Panc1 (cell line): ENCODE measurements around the gene TMPRSS3. TPM values are rescaled to one million over a fixed set of nuclear protein-coding genes. Genes with fewer than 3 reads are reported as not detected.

Experiments
- ATAC-seq: fragments of 200-7000 bp; cut with Tn5 transposase; 2 replicates; pipeline ENCODE4 v1.9.1; 2020; ENCODE audit warnings: mild to moderate bottlenecking, moderate library complexity
- BruUV-seq: library from RNA; stranded (reverse); fragments of 400-500 nt; replicated peaks from 2 replicates; lab custom pipeline; 2021; lab: Mats Ljungman, UMichigan
- CTCF ChIA-PET: fragments of 300-600 bp; sonication (Branson Sonifier 250); formaldehyde crosslinking; loops from one replicate; lab custom pipeline; 2022; ENCODE audit warnings: antibody characterized with exemption; lab: Charles Lee
- POLR2A ChIA-PET: fragments of 300-600 bp; sonication (Branson Sonifier 250); formaldehyde crosslinking; loops from one replicate; lab custom pipeline; 2022; ENCODE audit warnings: antibody characterized with exemption; lab: Charles Lee
- DNase-seq: peaks from one replicate; pipeline ENCODE4 v3.0.0-alpha.2; 2010; ENCODE audit warnings: low read depth, low spot score
- H3K27ac ChIP-seq: 2 replicates; pipeline ENCODE4 v1.5.1; 2011; ENCODE audit warnings: mild to moderate bottlenecking, low read length, inconsistent platforms
- H3K27me3 ChIP-seq: fragments of 200-500 bp; sonication (Bioruptor generic); 2 replicates; pipeline ENCODE4 v1.6.0; 2014; ENCODE audit warnings: low read length, inconsistent platforms; ENCODE audit not compliant: control insufficient read depth, insufficient read depth
- H3K36me3 ChIP-seq: fragments of 200-500 bp; sonication (Bioruptor generic); 2 replicates; pipeline ENCODE4 v1.5.1; 2014; ENCODE audit warnings: inconsistent platforms, mild to moderate bottlenecking, low read length, moderate library complexity; ENCODE audit not compliant: control insufficient read depth, insufficient read depth
- H3K4me1 ChIP-seq: 2 replicates; pipeline ENCODE4 v1.5.1; 2011; ENCODE audit warnings: inconsistent platforms, mild to moderate bottlenecking, low read length, moderate library complexity; ENCODE audit not compliant: control insufficient read depth, insufficient read depth
- H3K4me3 ChIP-seq, 2 experiments: 2 replicates each; pipeline ENCODE4 v1.5.1; 2011 to 2012; ENCODE audit warnings: low read depth in 2 of 2, low read length in 2 of 2, mild to moderate bottlenecking in 2 of 2, inconsistent platforms in 1 of 2, moderate library complexity in 1 of 2
- H3K9me3 ChIP-seq: fragments of 200-500 bp; sonication (Bioruptor generic); 2 replicates; pipeline ENCODE4 v1.5.1; 2014; ENCODE audit warnings: low read depth, mild to moderate bottlenecking, inconsistent platforms, low read length, moderate library complexity; ENCODE audit not compliant: control insufficient read depth, insufficient read depth
- POLR2AphosphoS5 ChIP-seq: IDR thresholded peaks from 2 replicates; pipeline ENCODE4 v1.6.1; 2012; ENCODE audit warnings: mild to moderate bottlenecking, low read depth, low read length, moderate library complexity
- SIN3A ChIP-seq: IDR thresholded peaks from 2 replicates; pipeline ENCODE4 v1.6.1; 2012; ENCODE audit warnings: low read depth, mild to moderate bottlenecking, low read length, moderate library complexity, borderline replicate concordance; ENCODE audit not compliant: insufficient read depth
- TCF7L2 ChIP-seq: IDR thresholded peaks from 2 replicates; pipeline ENCODE4 v1.6.1; 2011; ENCODE audit warnings: mild to moderate bottlenecking, low read depth, low read length, inconsistent platforms
- in situ Hi-C: cut with HindIII; loops from 2 replicates; pipeline ENCODE4 v1.10.0; 2016; ENCODE audit warnings: low sequenced_read_pairs, low pct_unique_long_range_greater_than_20kb
- intact Hi-C: fragments of 100-400 bp; cut with micrococcal nuclease; formaldehyde crosslinking; loops from one replicate; pipeline ENCODE4 v1.10.0; 2022; ENCODE audit not compliant: unreplicated experiment
- total RNA-seq: library from RNA; stranded (reverse); gene quantifications from one replicate; pipeline ENCODE4 v1.2.1, GENCODE V29; 2021; ENCODE audit not compliant: unreplicated experiment
- TF ChIP-seq, protein P1 (sequence below), 2 experiments: IDR thresholded peaks; 2 replicates each; pipeline ENCODE4 v1.6.1; 2011 to 2012; ENCODE audit warnings: low read depth in 2 of 2, control low read depth in 1 of 2, low read length in 1 of 2, mild to moderate bottlenecking in 1 of 2, moderate library complexity in 1 of 2; ENCODE audit not compliant: insufficient read depth in 1 of 2
- TF ChIP-seq, protein P2 (sequence below): fragments of 450-650 bp; IDR thresholded peaks from 2 replicates; pipeline ENCODE4 v1.5.1; 2017; ENCODE audit warnings: mild to moderate bottlenecking

Gene TMPRSS3
- total RNA-seq, 1 experiment from 2014 or later, result not detected

DNA sequence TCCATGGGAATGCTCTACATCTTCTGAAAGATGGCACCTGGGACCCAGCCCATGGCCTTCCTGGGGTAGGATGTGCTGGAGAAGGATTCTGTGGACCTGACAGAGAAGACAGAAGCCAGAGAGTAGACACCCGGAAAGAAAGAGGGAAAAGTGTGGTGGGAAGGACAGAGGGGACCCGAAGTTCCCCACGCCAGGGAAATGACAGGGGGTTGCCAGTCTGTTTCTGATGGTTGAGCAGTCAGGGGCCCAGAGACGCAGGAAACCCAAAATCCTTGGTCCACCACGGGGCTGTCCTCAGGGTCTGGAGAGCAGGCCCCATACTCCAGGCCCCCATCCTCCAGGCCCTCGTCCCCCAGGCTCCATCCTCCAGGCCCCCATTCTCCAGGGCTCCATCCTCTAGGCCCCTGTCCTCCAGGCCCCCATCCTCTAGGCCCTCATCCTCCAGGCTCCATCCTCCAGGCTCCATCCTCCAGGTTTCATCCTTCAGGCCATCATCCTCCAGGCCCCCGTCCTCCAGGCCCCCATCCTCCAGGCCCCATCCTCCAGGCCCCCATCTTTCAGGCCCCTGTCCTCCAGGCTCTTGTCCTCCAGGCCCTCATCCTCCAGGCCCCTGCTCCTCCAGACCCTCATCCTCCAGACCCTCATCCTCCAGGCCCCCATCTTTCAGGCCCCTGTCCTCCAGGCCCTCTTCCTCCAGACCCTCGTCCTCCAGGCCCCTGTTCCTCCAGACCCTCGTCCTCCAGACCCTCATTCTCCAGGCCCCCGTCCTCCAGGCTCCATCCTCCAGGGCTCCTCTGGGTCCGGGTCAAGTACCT lies 44.0 kb downstream of the TMPRSS3 start:
- in situ Hi-C loops, result no loop called here
- intact Hi-C loops, result no loop called here
- Histone ChIP-seq H3K9me3 (no peaks in the 10 kb centered on the region), H3K4me1 (no peaks in the 10 kb centered on the region; the same call in 1 of the 2 replicates), H3K27ac (no peak overlapping the region), H3K36me3 (no peaks in the 10 kb centered on the region), H3K27me3 (no peaks in the 10 kb centered on the region), H3K4me3 (no peak overlapping the region)
- ATAC-seq, result no peak
- DNase-seq, result no peak
- ChIA-PET POLR2A (no interaction called here), CTCF (no interaction called here)
- BruUV-seq, result no TSS peak
- TF ChIP-seq, protein P1, sequence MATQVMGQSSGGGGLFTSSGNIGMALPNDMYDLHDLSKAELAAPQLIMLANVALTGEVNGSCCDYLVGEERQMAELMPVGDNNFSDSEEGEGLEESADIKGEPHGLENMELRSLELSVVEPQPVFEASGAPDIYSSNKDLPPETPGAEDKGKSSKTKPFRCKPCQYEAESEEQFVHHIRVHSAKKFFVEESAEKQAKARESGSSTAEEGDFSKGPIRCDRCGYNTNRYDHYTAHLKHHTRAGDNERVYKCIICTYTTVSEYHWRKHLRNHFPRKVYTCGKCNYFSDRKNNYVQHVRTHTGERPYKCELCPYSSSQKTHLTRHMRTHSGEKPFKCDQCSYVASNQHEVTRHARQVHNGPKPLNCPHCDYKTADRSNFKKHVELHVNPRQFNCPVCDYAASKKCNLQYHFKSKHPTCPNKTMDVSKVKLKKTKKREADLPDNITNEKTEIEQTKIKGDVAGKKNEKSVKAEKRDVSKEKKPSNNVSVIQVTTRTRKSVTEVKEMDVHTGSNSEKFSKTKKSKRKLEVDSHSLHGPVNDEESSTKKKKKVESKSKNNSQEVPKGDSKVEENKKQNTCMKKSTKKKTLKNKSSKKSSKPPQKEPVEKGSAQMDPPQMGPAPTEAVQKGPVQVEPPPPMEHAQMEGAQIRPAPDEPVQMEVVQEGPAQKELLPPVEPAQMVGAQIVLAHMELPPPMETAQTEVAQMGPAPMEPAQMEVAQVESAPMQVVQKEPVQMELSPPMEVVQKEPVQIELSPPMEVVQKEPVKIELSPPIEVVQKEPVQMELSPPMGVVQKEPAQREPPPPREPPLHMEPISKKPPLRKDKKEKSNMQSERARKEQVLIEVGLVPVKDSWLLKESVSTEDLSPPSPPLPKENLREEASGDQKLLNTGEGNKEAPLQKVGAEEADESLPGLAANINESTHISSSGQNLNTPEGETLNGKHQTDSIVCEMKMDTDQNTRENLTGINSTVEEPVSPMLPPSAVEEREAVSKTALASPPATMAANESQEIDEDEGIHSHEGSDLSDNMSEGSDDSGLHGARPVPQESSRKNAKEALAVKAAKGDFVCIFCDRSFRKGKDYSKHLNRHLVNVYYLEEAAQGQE (IDR thresholded peaks at IDR 0.05; ENCODE audit: insufficient read depth in 1 of 2, low read depth in 2 of 2, low read length in 1 of 2), result no peak
- TF ChIP-seq TCF7L2 (no peak), POLR2AphosphoS5 (no peak), SIN3A (no peak)
- TF ChIP-seq, protein P2, sequence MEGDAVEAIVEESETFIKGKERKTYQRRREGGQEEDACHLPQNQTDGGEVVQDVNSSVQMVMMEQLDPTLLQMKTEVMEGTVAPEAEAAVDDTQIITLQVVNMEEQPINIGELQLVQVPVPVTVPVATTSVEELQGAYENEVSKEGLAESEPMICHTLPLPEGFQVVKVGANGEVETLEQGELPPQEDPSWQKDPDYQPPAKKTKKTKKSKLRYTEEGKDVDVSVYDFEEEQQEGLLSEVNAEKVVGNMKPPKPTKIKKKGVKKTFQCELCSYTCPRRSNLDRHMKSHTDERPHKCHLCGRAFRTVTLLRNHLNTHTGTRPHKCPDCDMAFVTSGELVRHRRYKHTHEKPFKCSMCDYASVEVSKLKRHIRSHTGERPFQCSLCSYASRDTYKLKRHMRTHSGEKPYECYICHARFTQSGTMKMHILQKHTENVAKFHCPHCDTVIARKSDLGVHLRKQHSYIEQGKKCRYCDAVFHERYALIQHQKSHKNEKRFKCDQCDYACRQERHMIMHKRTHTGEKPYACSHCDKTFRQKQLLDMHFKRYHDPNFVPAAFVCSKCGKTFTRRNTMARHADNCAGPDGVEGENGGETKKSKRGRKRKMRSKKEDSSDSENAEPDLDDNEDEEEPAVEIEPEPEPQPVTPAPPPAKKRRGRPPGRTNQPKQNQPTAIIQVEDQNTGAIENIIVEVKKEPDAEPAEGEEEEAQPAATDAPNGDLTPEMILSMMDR, result no peak

DNA sequence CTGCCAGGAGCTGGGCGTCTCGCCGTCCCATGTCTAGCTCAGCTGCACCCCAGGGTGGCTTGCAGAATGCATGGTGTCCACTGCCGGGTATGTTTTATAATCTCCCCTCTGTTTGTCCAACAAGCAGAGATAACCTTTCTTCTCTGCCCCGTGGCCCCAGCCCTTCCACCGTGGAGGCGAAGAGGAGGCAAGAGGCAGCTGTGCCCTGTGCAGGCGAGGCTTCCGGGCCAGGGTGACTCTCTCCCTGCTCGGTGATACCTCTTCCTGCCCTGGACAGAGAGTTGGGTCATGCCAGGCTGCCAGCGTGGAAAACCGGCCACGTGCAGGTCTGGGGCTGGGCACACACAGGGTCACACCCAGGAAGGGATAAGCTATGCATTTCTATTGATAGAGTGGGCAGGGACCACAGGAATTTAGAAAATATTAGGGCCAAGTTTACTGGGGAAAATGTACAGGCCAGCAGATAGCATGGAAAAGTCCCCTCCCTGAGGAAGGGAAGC lies 44.9 kb downstream of the TMPRSS3 start, which contains the start of gene TFF2:
TSS of gene TFF2 (minus strand) at position 68 of the 500 bp plus-strand sequence. CDS start at position 31, 37 bp downstream.
- BruUV-seq, result no TSS peak
- POLR2A ChIA-PET, result no interaction called here
- no peaks in the 10 kb centered on the region for H3K9me3 ChIP-seq
- H3K27ac ChIP-seq, result no peak within 1 kb of the TSS
- intact Hi-C loops, result no loop called here
- in situ Hi-C loops, result no loop called here
- H3K4me1 ChIP-seq, result no peaks in the 10 kb centered on the region; the same call in 1 of the 2 replicates
- H3K4me3 ChIP-seq, result no peak within 1 kb of the TSS
- CTCF ChIA-PET, result interaction anchor here (0.7 kb wide), 1 partner anchor 30 kb away, joined by 4 read pairs; no protein-coding TSS in a partner anchor
- TF ChIP-seq POLR2AphosphoS5, result no peak
- TF ChIP-seq, protein P2, result no peak
- no peak for TF ChIP-seq SIN3A
- H3K36me3 ChIP-seq, result no peaks in the 10 kb centered on the region
- ATAC-seq (peak; percentile 17; the same call in 1 of the 2 replicates), DNase-seq (no peak)
- H3K27me3 ChIP-seq, result no peaks in the 10 kb centered on the region
